Loucy (cell line): ENCODE measurements around the gene GIMAP8.

Experiments used
- H2AFZ ChIP-seq: fragments of 200-600 bp; sonication (generic); 2 replicates; pipeline ENCODE4 v1.6.0; 2016; ENCODE audit warnings: antibody characterized with exemption, mild to moderate bottlenecking, low read length, moderate library complexity
- H3F3A ChIP-seq: fragments of 200-600 bp; 2 replicates; pipeline ENCODE4 v1.6.0; 2016; ENCODE audit warnings: antibody characterized with exemption, low read depth, mild to moderate bottlenecking
- H3K27me3 ChIP-seq: fragments of 200-600 bp; sonication (generic); 2 replicates; pipeline ENCODE4 v1.6.1; 2014; ENCODE audit warnings: low read length, mild to moderate bottlenecking; ENCODE audit not compliant: insufficient read depth, poor library complexity, severe bottlenecking
- H3K36me3 ChIP-seq: fragments of 200-600 bp; sonication (generic); 2 replicates; pipeline ENCODE4 v1.6.1; 2016; ENCODE audit warnings: low read length; ENCODE audit not compliant: insufficient read depth
- H3K4me1 ChIP-seq: fragments of 200-600 bp; sonication (generic); 2 replicates; pipeline ENCODE4 v1.5.1; 2014; ENCODE audit warnings: low read length, mild to moderate bottlenecking; ENCODE audit not compliant: insufficient read depth, poor library complexity, severe bottlenecking
- H3K4me2 ChIP-seq: fragments of 200-600 bp; sonication (generic); 2 replicates; pipeline ENCODE4 v1.6.0; 2014; ENCODE audit warnings: antibody characterized with exemption, low read length, low read depth, mild to moderate bottlenecking; ENCODE audit not compliant: poor library complexity, severe bottlenecking
- H3K4me3 ChIP-seq: fragments of 200-600 bp; sonication (generic); 2 replicates; pipeline ENCODE4 v1.5.1; 2014; ENCODE audit warnings: low read length, mild to moderate bottlenecking, mixed read lengths; ENCODE audit not compliant: poor library complexity, severe bottlenecking
- H3K79me2 ChIP-seq: fragments of 200-600 bp; sonication (generic); 2 replicates; pipeline ENCODE4 v1.6.1; 2014; ENCODE audit warnings: low read length; ENCODE audit not compliant: insufficient read depth
- H3K9ac ChIP-seq: fragments of 200-600 bp; sonication (generic); 2 replicates; pipeline ENCODE4 v1.6.0; 2014; ENCODE audit warnings: mild to moderate bottlenecking, low read depth, low read length, moderate library complexity; ENCODE audit not compliant: poor library complexity, severe bottlenecking
- H3K9me2 ChIP-seq: fragments of 200-600 bp; sonication (generic); replicated peaks from 2 replicates; pipeline ENCODE4 v1.6.1; 2016; ENCODE audit warnings: low read depth, low read length, mixed read lengths
- H3K9me3 ChIP-seq: fragments of 200-600 bp; sonication (generic); 2 replicates; pipeline ENCODE4 v1.6.1; 2014; ENCODE audit warnings: mild to moderate bottlenecking, antibody characterized with exemption, low read length, low read depth; ENCODE audit not compliant: insufficient read depth
- H4K20me1 ChIP-seq: fragments of 200-600 bp; sonication (generic); 2 replicates; pipeline ENCODE4 v1.6.0; 2014; ENCODE audit warnings: antibody characterized with exemption, low read length, mild to moderate bottlenecking; ENCODE audit not compliant: insufficient read depth, poor library complexity, severe bottlenecking
- EZH2phosphoT487 ChIP-seq: fragments of 200-600 bp; IDR thresholded peaks from 2 replicates; pipeline ENCODE4 v1.6.1; 2018; ENCODE audit warnings: antibody characterized with exemption, mild to moderate bottlenecking, moderate library complexity, borderline replicate concordance
- TF ChIP-seq, protein P1 (sequence below): fragments of 200-600 bp; sonication (generic); conservative IDR thresholded peaks from 2 replicates; pipeline ENCODE4 v1.5.1; 2014; ENCODE audit warnings: mild to moderate bottlenecking, antibody characterized with exemption, low read length

GIMAP8 gene

DNA sequence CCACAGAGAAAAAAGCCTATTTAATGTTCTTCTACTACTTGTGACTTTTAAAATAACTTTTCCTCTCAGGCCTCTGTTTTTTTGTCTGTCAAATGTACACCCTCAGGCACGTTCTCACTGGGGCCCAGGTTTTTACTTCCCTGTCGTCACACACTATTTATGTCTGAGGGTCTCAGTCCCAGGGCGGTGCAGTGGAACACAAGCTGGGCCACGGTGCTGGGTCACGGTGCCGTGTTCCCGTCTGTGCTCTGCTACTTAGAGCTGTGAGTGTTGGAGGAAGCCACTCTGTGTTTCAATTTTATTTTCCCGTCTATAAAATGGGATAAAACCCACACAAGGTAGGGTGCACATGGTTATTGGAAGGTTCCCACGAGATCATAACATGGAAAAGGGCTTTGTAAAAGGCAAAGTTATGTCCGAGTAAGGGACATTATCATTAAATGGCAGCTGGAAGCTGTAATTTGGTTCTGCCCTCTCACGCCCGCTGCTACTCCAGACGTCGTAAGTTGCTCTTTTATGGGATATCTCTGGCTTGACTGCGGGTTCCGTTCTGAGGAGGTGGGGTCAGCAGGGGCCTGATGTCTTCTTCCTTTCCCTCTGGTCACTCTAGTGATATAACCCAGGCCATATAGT lies 46.1 kb upstream of the GIMAP8 start:
- no peaks in the 10 kb centered on the region for H3K79me2 ChIP-seq
- peak overlapping the region; percentile 82 for H2AFZ ChIP-seq
- peak overlapping the region; percentile 95 for H3K9ac ChIP-seq
- H3K4me2 ChIP-seq, result peak overlapping the region; percentile 92
- peak overlapping the region; percentile 82 for H3K4me3 ChIP-seq
- no peaks in the 10 kb centered on the region for H3K9me3 ChIP-seq
- peaks cover 1% of the 10 kb centered on the region; the same call in 1 of the 2 replicates for H3K36me3 ChIP-seq
- H3K9me2 ChIP-seq, result no peaks in the 10 kb centered on the region
- no peaks in the 10 kb centered on the region for H3F3A ChIP-seq
- no peaks in the 10 kb centered on the region for H3K27me3 ChIP-seq
- H4K20me1 ChIP-seq, result no peaks in the 10 kb centered on the region
- peaks cover 40% of the 10 kb centered on the region for H3K4me1 ChIP-seq
- TF ChIP-seq EZH2phosphoT487, result no peak
- TF ChIP-seq, protein P1, sequence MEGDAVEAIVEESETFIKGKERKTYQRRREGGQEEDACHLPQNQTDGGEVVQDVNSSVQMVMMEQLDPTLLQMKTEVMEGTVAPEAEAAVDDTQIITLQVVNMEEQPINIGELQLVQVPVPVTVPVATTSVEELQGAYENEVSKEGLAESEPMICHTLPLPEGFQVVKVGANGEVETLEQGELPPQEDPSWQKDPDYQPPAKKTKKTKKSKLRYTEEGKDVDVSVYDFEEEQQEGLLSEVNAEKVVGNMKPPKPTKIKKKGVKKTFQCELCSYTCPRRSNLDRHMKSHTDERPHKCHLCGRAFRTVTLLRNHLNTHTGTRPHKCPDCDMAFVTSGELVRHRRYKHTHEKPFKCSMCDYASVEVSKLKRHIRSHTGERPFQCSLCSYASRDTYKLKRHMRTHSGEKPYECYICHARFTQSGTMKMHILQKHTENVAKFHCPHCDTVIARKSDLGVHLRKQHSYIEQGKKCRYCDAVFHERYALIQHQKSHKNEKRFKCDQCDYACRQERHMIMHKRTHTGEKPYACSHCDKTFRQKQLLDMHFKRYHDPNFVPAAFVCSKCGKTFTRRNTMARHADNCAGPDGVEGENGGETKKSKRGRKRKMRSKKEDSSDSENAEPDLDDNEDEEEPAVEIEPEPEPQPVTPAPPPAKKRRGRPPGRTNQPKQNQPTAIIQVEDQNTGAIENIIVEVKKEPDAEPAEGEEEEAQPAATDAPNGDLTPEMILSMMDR, result no peak

DNA sequence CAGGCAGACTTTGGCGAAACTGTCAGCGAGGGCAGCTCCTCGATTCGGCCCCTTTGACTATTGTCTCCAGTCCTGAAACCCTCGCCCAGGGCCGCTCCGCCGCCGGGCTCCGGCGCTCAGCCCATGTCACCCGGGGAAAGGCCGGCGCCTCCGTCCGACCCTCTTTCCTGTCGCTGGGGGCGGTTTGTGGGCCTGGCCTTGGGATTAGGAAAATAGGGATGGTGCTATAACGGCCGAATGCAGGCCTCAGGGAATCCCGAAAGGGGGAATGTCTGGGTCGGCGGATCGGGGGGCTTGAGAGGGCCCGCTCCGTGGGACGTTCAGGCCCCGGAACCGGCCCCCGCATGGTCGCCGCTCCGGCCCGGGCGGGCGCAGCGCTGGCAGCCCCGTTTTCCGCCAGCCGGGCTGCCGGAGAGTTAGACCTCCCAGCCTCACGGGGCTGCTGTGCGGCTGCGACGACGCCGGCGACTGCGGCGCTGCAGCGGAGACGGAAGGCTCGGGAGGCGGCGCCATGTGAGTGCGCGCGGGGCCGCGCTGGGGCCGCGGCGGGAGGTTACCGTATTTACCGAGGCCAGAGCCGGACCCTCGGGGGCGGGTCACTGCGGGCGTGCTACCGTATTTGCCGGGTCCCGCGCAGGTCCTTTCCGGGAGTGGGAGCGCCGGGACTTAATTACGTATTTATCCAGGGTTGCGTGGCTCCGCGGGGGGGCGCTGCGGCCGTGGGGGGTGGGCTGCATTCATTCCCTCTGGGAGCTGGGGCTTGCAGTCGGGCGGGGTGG lies 45.4 kb upstream of the GIMAP8 start:
- H3F3A ChIP-seq, result no peaks in the 10 kb centered on the region
- no peaks in the 10 kb centered on the region for H4K20me1 ChIP-seq
- H3K4me1 ChIP-seq, result peaks cover 40% of the 10 kb centered on the region
- H3K4me2 ChIP-seq, result peak overlapping the region; percentile 92
- no peaks in the 10 kb centered on the region for H3K79me2 ChIP-seq
- H3K36me3 ChIP-seq, result no peaks in the 10 kb centered on the region
- peak overlapping the region; percentile 82 for H3K4me3 ChIP-seq
- peak overlapping the region; percentile 84 for H2AFZ ChIP-seq
- H3K27me3 ChIP-seq, result no peaks in the 10 kb centered on the region
- TF ChIP-seq, protein P1, result peak; percentile 38
- TF ChIP-seq EZH2phosphoT487, result no peak
- H3K9me3 ChIP-seq, result no peaks in the 10 kb centered on the region
- H3K9ac ChIP-seq, result peak overlapping the region; percentile 95
- H3K9me2 ChIP-seq, result no peaks in the 10 kb centered on the region

DNA sequence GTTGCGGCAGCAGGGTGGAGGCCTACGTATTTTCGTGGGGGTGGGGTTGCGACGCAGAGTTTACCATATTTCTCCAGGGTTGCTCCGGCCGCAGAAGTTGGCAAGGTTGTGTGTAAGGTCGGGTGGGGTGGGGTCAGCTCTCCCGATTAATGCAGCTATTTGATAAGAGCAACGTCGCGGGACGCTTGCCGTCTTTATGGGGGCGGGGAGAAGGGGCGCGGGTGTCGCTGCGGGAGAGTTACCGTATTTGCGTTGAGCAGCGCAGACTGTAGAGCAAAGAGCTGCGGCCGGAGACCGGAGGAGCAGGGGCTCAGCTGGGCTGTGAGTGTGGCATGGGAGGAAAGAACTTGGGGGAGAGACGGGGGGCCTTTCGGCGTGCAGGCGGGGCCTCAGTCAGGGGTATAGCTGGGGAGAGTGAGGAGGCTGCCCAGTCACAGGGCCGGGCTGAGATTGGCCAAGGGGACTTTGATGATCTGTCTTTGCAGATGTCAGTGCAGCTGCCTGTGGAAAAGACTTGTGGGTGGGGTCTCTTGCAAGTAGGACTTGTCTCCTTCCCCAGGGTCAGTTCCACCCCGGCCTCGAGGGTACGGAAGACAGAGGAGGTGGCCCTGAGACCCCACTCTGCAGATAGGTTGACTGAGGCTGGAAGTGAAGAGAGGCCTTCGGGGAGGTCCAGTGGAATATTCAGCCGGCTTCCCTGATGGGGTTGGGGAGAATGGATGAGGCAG lies 44.7 kb upstream of the GIMAP8 start:
- TF ChIP-seq, protein P1, result no peak
- TF ChIP-seq EZH2phosphoT487, result no peak
- Histone ChIP-seq H3K36me3 (no peaks in the 10 kb centered on the region), H3K4me2 (peak overlapping the region; percentile 92), H3K4me1 (peaks cover 40% of the 10 kb centered on the region), H4K20me1 (no peaks in the 10 kb centered on the region), H3F3A (no peaks in the 10 kb centered on the region), H3K27me3 (no peaks in the 10 kb centered on the region), H3K9me2 (no peaks in the 10 kb centered on the region), H3K9ac (peak overlapping the region; percentile 95), H2AFZ (peak overlapping the region; percentile 84), H3K4me3 (peak overlapping the region; percentile 82), H3K79me2 (no peaks in the 10 kb centered on the region), H3K9me3 (no peaks in the 10 kb centered on the region)
